Chondrocyte (in vitro differentiated cells): ENCODE results near the gene SFTPB. TPM values are rescaled to one million over a fixed set of nuclear protein-coding genes. Genes with fewer than 3 reads are reported as not detected.

Experiments used
- DNase-seq: peaks from one replicate; pipeline ENCODE4 v3.0.0; 2021; ENCODE audit warnings: mixed read lengths, low spot score
- H3K27ac Mint-ChIP-seq: one replicate; pipeline ENCODE4 v1.8.0; 2021; ENCODE audit warnings: mild to moderate bottlenecking, moderate library complexity, mixed read lengths; ENCODE audit not compliant: unreplicated experiment
- H3K27me3 Mint-ChIP-seq: 2 replicates; pipeline ENCODE4 v1.8.0; 2021; ENCODE audit warnings: low read depth, mixed read lengths
- H3K36me3 Mint-ChIP-seq: 2 replicates; pipeline ENCODE4 v1.8.0; 2021; ENCODE audit warnings: low read depth, mixed read lengths
- H3K4me1 Mint-ChIP-seq: 2 replicates; pipeline ENCODE4 v1.8.0; 2021; ENCODE audit warnings: low read depth, mild to moderate bottlenecking, mixed read lengths
- H3K4me3 Mint-ChIP-seq: one replicate; pipeline ENCODE4 v1.8.0; 2021; ENCODE audit warnings: mild to moderate bottlenecking, moderate library complexity, mixed read lengths; ENCODE audit not compliant: unreplicated experiment
- H3K9me3 Mint-ChIP-seq: 2 replicates; pipeline ENCODE4 v1.8.0; 2021; ENCODE audit warnings: low read depth, mixed read lengths
- total RNA-seq: library from RNA; stranded (reverse); gene quantifications from 3 replicates; pipeline ENCODE4 v1.2.1, GENCODE V29; 2021
- TF ChIP-seq, protein P1 (sequence below): fragments of 200-600 bp; sonication (generic); IDR thresholded peaks from 2 replicates; pipeline ENCODE4 v1.5.0; 2021; ENCODE audit warnings: antibody characterized with exemption, mild to moderate bottlenecking, moderate library complexity

SFTPB gene
- total RNA-seq, 1 donor from 2014 or later, result not detected

DNA sequence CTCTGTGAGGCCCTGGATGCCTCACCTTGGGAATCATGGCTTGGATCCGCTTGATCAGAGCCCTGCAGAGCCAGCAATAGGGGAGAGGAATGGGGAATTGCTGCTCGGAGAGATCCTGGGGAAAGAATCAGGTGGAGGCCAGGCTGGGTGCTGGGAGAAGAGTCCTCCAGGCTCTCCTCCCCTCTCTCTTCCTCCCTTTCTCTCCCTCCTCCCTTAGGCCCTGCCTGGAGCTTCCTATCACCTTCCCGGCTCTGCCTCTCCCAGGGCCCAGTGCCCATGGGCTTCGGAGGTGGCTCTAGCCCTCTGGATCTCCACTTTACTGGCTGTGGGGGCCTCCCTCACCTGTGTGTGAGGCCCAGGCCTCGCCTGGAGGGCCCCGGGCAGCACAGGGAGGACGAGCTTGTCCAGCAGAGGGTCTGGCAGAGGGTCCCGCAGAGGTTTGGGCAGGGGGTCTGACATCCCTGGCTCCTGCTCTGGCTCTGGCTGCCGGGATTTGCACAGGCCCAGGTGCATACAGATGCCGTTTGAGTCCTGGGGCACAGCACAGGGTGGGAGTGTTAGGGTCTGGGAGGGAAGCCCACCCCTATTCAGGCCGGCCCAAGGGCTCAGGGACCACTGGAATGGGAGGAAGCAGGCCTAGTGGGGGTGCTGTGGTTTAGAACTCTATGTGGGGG is 2.6 kb downstream of the SFTPB start:
- DNase-seq, result no peak
- H3K4me1 Mint-ChIP-seq, result peaks cover 8% of the 10 kb centered on the region
- no peaks in the 10 kb centered on the region for H3K9me3 Mint-ChIP-seq
- H3K27me3 Mint-ChIP-seq, result peaks cover 4% of the 10 kb centered on the region
- TF ChIP-seq, protein P1, sequence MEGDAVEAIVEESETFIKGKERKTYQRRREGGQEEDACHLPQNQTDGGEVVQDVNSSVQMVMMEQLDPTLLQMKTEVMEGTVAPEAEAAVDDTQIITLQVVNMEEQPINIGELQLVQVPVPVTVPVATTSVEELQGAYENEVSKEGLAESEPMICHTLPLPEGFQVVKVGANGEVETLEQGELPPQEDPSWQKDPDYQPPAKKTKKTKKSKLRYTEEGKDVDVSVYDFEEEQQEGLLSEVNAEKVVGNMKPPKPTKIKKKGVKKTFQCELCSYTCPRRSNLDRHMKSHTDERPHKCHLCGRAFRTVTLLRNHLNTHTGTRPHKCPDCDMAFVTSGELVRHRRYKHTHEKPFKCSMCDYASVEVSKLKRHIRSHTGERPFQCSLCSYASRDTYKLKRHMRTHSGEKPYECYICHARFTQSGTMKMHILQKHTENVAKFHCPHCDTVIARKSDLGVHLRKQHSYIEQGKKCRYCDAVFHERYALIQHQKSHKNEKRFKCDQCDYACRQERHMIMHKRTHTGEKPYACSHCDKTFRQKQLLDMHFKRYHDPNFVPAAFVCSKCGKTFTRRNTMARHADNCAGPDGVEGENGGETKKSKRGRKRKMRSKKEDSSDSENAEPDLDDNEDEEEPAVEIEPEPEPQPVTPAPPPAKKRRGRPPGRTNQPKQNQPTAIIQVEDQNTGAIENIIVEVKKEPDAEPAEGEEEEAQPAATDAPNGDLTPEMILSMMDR, result no peak
- H3K36me3 Mint-ChIP-seq, result no peaks in the 10 kb centered on the region
- H3K4me3 Mint-ChIP-seq, result no peak overlapping the region
- no peak overlapping the region for H3K27ac Mint-ChIP-seq

DNA sequence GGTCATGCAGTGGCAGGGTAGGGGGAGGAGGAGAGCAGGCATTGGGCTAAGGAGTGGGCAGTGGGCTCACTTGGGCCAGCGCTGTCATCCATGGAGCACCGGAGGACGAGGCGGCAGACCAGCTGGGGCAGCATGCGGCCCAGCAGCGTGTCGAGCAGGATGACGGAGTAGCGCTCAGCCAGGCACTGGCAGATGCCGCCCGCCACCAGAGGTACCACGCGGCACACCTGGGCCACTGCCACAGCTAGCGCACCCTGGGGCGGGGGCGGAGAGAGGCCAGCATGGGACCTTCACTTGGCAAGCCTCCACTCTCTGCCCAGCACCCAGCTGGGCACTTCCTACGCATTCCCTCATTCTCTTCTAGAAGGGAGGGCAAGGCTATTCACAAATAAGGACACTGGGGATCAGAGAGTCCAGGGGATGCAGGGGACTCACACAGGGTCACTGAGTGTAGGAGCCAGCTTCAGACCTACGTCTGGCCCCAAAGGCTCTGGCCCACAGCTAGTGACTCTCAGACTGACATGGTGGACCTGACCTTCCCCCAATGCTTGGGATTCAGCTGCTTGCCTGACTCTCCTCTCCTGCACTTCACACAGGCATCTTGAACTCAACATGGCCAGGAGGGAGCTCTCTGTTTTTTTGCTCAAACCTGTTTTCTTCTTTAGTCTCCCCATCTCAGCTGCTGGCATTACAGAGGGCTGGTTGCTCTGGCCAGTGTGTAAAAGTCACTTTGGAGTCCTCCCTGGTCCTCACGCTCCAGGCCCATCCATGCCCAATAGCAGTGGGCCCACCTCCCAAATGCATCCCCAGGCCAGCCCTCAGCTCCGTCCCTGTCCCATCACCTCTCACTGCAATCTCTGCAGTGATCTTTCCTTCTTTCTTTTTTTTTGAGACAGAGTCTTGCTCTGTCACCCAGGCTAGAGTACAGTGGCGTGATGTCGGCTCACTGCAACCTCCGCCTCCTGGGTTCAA is 4.1 kb downstream of the SFTPB start:
- H3K27me3 Mint-ChIP-seq, result peaks cover 3% of the 10 kb centered on the region
- TF ChIP-seq, protein P1, result no peak
- H3K27ac Mint-ChIP-seq, result no peak overlapping the region
- H3K36me3 Mint-ChIP-seq, result no peaks in the 10 kb centered on the region
- peaks cover 8% of the 10 kb centered on the region for H3K4me1 Mint-ChIP-seq
- no peaks in the 10 kb centered on the region for H3K9me3 Mint-ChIP-seq
- no peak for DNase-seq
- no peak overlapping the region for H3K4me3 Mint-ChIP-seq

DNA sequence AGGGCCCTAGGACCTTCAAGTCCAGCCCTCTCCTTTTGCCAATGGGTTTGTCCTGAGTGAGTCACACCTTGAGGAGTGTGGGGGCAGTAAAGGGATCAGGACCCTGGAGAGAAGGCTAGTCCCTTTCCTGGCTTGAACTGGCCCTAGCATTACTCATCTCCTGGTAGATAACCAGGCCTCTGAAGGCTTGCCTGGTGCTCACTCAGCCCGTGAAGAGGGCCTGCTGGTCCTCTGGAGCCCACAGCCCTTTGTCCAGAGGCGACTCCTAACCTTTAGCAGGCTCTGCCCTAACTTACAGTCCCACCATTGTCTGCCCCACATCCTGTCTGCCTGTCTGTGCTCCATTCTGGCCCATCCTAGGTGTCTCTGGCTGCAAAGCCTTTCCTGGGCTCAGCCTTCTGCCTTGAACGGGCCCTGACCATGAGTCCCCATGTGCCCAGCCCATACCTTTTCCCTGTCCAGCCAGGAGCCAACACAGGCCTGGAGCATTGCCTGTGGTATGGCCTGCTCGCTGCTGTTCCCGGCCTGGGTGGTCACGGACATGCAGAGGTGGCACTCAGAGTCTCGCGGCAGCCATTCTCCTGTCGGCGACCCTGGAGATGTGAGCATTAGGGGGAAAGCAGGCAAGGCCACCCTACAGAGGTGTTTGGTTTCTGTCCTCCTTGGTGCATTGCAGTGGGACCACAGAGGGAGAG is 5.0 kb downstream of the SFTPB start:
- Mint-ChIP-seq H3K4me3 (no peak overlapping the region), H3K27ac (no peak overlapping the region), H3K4me1 (peaks cover 8% of the 10 kb centered on the region), H3K9me3 (no peaks in the 10 kb centered on the region), H3K36me3 (peaks cover 1% of the 10 kb centered on the region), H3K27me3 (no peaks in the 10 kb centered on the region)
- TF ChIP-seq, protein P1, result no peak
- DNase-seq, result no peak

DNA sequence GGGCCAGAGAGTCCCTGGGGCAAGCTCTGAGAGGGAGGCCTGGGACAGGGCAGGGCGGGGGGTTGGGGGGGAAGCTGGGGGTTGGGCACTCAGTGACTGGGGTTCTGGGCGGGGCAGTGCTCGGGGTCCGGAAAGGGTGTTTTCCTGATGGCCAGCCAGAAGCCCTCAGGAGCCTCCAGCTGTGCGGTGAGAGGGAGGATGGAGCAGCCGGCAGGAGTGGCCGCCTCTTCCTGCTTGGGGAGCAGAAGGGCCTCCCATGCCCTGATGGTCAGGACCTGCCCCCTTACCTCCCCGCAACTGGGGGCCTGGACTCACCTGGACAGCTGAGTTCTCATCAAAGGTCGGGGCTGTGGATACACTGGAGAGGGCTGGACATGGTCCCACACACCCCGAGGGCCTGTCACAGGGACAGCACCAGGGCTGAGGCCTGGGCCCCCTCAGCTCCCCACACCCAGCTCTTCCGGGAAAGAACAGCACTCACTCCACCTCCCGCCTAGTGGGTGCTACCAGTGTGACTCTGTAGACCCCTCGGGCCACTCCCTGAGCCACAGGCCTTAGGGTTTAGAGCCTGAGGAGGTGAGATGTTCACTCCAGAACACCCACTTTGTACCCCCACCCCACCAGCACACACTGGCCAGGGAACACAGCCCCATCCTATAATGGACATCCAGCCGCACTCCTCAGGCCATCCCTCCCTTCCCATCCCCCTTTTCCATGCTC is 6.7 kb downstream of the SFTPB start:
- DNase-seq, result no peak
- no peaks in the 10 kb centered on the region for H3K27me3 Mint-ChIP-seq
- peaks cover 8% of the 10 kb centered on the region for H3K4me1 Mint-ChIP-seq
- no peak overlapping the region for H3K4me3 Mint-ChIP-seq
- H3K9me3 Mint-ChIP-seq, result no peaks in the 10 kb centered on the region
- TF ChIP-seq, protein P1, result no peak
- H3K36me3 Mint-ChIP-seq, result peaks cover 1% of the 10 kb centered on the region
- H3K27ac Mint-ChIP-seq, result no peak overlapping the region
